ENCODE data around the gene MUCL3.

DNA sequence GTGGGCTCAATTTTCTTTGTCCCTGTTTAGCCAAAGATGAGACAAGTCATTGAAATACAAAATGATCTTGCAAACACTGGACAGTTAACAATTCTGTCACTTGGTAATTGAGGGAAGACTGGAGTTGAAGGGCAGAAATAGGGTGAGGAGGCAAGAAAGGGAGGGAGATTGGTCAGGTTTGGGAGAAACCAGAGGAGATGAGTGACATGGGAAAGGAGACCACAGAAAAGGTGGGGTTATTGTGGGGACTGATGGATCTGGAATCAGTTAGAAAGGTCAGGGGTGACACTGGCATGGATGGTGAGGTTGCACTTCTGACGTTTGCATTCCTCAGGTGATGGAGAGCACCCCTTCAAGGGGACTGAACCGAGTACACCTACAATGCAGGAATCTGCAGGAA, 32.1 kb upstream of the MUCL3 start:
- TF ChIP-seq, protein P1, sequence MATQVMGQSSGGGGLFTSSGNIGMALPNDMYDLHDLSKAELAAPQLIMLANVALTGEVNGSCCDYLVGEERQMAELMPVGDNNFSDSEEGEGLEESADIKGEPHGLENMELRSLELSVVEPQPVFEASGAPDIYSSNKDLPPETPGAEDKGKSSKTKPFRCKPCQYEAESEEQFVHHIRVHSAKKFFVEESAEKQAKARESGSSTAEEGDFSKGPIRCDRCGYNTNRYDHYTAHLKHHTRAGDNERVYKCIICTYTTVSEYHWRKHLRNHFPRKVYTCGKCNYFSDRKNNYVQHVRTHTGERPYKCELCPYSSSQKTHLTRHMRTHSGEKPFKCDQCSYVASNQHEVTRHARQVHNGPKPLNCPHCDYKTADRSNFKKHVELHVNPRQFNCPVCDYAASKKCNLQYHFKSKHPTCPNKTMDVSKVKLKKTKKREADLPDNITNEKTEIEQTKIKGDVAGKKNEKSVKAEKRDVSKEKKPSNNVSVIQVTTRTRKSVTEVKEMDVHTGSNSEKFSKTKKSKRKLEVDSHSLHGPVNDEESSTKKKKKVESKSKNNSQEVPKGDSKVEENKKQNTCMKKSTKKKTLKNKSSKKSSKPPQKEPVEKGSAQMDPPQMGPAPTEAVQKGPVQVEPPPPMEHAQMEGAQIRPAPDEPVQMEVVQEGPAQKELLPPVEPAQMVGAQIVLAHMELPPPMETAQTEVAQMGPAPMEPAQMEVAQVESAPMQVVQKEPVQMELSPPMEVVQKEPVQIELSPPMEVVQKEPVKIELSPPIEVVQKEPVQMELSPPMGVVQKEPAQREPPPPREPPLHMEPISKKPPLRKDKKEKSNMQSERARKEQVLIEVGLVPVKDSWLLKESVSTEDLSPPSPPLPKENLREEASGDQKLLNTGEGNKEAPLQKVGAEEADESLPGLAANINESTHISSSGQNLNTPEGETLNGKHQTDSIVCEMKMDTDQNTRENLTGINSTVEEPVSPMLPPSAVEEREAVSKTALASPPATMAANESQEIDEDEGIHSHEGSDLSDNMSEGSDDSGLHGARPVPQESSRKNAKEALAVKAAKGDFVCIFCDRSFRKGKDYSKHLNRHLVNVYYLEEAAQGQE (IDR thresholded peaks at IDR 0.05; ENCODE audit: low read depth, low read length) = no peak
- TF ChIP-seq, protein P2, sequence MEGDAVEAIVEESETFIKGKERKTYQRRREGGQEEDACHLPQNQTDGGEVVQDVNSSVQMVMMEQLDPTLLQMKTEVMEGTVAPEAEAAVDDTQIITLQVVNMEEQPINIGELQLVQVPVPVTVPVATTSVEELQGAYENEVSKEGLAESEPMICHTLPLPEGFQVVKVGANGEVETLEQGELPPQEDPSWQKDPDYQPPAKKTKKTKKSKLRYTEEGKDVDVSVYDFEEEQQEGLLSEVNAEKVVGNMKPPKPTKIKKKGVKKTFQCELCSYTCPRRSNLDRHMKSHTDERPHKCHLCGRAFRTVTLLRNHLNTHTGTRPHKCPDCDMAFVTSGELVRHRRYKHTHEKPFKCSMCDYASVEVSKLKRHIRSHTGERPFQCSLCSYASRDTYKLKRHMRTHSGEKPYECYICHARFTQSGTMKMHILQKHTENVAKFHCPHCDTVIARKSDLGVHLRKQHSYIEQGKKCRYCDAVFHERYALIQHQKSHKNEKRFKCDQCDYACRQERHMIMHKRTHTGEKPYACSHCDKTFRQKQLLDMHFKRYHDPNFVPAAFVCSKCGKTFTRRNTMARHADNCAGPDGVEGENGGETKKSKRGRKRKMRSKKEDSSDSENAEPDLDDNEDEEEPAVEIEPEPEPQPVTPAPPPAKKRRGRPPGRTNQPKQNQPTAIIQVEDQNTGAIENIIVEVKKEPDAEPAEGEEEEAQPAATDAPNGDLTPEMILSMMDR (IDR thresholded peaks at IDR 0.05) = no peak
- TF ChIP-seq TCF12 (IDR thresholded peaks at IDR 0.05) = no peak
- TF ChIP-seq RFX5 (IDR thresholded peaks at IDR 0.05; ENCODE audit: low read length) = no peak
- TF ChIP-seq, protein P3, sequence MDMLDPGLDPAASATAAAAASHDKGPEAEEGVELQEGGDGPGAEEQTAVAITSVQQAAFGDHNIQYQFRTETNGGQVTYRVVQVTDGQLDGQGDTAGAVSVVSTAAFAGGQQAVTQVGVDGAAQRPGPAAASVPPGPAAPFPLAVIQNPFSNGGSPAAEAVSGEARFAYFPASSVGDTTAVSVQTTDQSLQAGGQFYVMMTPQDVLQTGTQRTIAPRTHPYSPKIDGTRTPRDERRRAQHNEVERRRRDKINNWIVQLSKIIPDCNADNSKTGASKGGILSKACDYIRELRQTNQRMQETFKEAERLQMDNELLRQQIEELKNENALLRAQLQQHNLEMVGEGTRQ (IDR thresholded peaks at IDR 0.05; ENCODE audit: borderline replicate concordance, low read depth, low read length) = no peak
